SK-N-SH (cell line): ENCODE data around the gene MAMLD1. TPM values are rescaled to one million over a fixed set of nuclear protein-coding genes. Genes with fewer than 3 reads are reported as not detected.

Experiments
- CTCF ChIA-PET: fragments of 300-600, 350-600 bp; formaldehyde crosslinking; extraction: SDS; loops from one replicate; lab custom pipeline; 2021; lab: Yijun Ruan, JAX
- POLR2A ChIA-PET: fragments of 350-600 bp; sonication (Branson Sonifier 250); formaldehyde crosslinking; extraction: SDS; loops from one replicate; lab custom pipeline; 2020; ENCODE audit warnings: antibody characterized with exemption, inconsistent platforms; lab: Yijun Ruan, JAX
- DNase-seq: peaks from one replicate; pipeline ENCODE4 v3.0.0; 2012
- H2AFZ ChIP-seq: fragments of 200-600 bp; sonication (generic); 2 replicates; pipeline ENCODE4 v1.8.1; 2016; ENCODE audit warnings: antibody characterized with exemption, mild to moderate bottlenecking, low read depth
- H3F3A ChIP-seq: fragments of 200-600 bp; sonication (generic); replicated peaks from 2 replicates; pipeline ENCODE3; 2016; ENCODE audit warnings: antibody characterized with exemption, mild to moderate bottlenecking; ENCODE audit not compliant: insufficient read depth
- H3K27ac ChIP-seq, 2 experiments: fragments of 200-500 bp in 1 of 2; fragments of 200-600 bp in 1 of 2; sonication (Bioruptor generic) in 1 of 2; sonication (generic), shearing (Covaris generic) in 1 of 2; 2 replicates each; pipeline versions ENCODE4 v1.5.1 to v1.6.1; 2014 to 2016; ENCODE audit warnings: low read depth in 2 of 2, inconsistent platforms in 1 of 2, low read length in 1 of 2, mild to moderate bottlenecking in 1 of 2, mixed read lengths in 1 of 2
- H3K27me3 ChIP-seq: fragments of 200-600 bp; sonication (generic), shearing (Covaris generic); 2 replicates; pipeline ENCODE4 v1.6.1; 2016; ENCODE audit warnings: mixed run types; ENCODE audit not compliant: insufficient read depth
- H3K36me3 ChIP-seq, 2 experiments: fragments of 200-500 bp in 1 of 2; fragments of 200-600 bp in 1 of 2; sonication (Bioruptor generic) in 1 of 2; sonication (generic) in 1 of 2; replicated peaks in 1 of 2; 2 replicates each; pipeline versions ENCODE3 to v1.5.1; 2014 to 2016; ENCODE audit warnings: low read length in 1 of 2, mild to moderate bottlenecking in 1 of 2; ENCODE audit not compliant: insufficient read depth in 2 of 2, control insufficient read depth in 1 of 2
- H3K4me1 ChIP-seq, 2 experiments: fragments of 200-500 bp in 1 of 2; fragments of 200-600 bp in 1 of 2; sonication (Bioruptor generic) in 1 of 2; sonication (generic), shearing (Covaris generic) in 1 of 2; 2 replicates each; pipeline versions ENCODE4 v1.5.1 to v1.6.1; 2014 to 2016; ENCODE audit warnings: low read depth in 1 of 2, low read length in 1 of 2, mixed run types in 1 of 2; ENCODE audit not compliant: insufficient read depth in 2 of 2, control insufficient read depth in 1 of 2
- H3K4me2 ChIP-seq: fragments of 200-600 bp; sonication (generic), shearing (Covaris generic); 2 replicates; pipeline ENCODE4 v1.6.1; 2017; ENCODE audit warnings: mixed run types
- H3K4me3 ChIP-seq, 2 experiments: fragments of 200-500 bp in 1 of 2; fragments of 200-600 bp in 1 of 2; sonication (Bioruptor generic) in 1 of 2; sonication (generic), shearing (Covaris generic) in 1 of 2; 2 replicates each; pipeline versions ENCODE4 v1.5.1 to v1.8.1; 2014 to 2016; ENCODE audit warnings: low read depth in 2 of 2, inconsistent platforms in 1 of 2, low read length in 1 of 2, mild to moderate bottlenecking in 1 of 2, mixed read lengths in 1 of 2, moderate library complexity in 1 of 2
- H3K79me2 ChIP-seq: fragments of 200-600 bp; sonication (generic); 2 replicates; pipeline ENCODE4 v1.8.1; 2017; ENCODE audit warnings: mild to moderate bottlenecking; ENCODE audit not compliant: insufficient read depth
- H3K9ac ChIP-seq: fragments of 200-600 bp; sonication (generic); 2 replicates; pipeline ENCODE4 v1.6.1; 2017; ENCODE audit warnings: mixed run types
- H3K9me2 ChIP-seq: fragments of 200-600 bp; sonication (generic); 2 replicates; pipeline ENCODE4 v1.6.1; 2017; ENCODE audit warnings: mixed run types
- H3K9me3 ChIP-seq: fragments of 200-600 bp; sonication (generic); 2 replicates; pipeline ENCODE4 v1.6.1; 2017; ENCODE audit warnings: mixed run types, mild to moderate bottlenecking, moderate library complexity
- H4K20me1 ChIP-seq: fragments of 200-600 bp; sonication (generic); 2 replicates; pipeline ENCODE4 v1.6.1; 2017; ENCODE audit warnings: mild to moderate bottlenecking, mixed run types; ENCODE audit not compliant: insufficient read depth
- EP300 ChIP-seq, 2 experiments: IDR thresholded peaks; 2 replicates each; pipeline versions ENCODE4 v1.4.0 to v1.6.1; 2012; ENCODE audit warnings: borderline replicate concordance in 1 of 2, low read depth in 1 of 2, low read length in 1 of 2
- GATA2 ChIP-seq: sonication (generic); formaldehyde crosslinking; IDR thresholded peaks from 2 replicates; pipeline ENCODE4 v1.5.0; 2020; ENCODE audit warnings: mild to moderate bottlenecking, missing genetic modification reagents
- MXI1 ChIP-seq: IDR thresholded peaks from 2 replicates; pipeline ENCODE4 v1.6.1; 2012; ENCODE audit warnings: mild to moderate bottlenecking, low read depth, low read length, improper control_type of control experiment
- RAD21 ChIP-seq: IDR thresholded peaks from 2 replicates; pipeline ENCODE4 v1.6.1; 2012; ENCODE audit warnings: mild to moderate bottlenecking, low read length
- RCOR1 ChIP-seq: fragments of 150-350 bp; IDR thresholded peaks from 2 replicates; pipeline ENCODE4 v1.6.1; 2017; ENCODE audit warnings: antibody characterized with exemption, low read length
- RFX5 ChIP-seq: IDR thresholded peaks from 2 replicates; pipeline ENCODE4 v1.6.1; 2012; ENCODE audit warnings: mild to moderate bottlenecking, improper control_type of control experiment, low read length
- SIN3A ChIP-seq: IDR thresholded peaks from 2 replicates; pipeline ENCODE4 v1.6.1; 2012; ENCODE audit warnings: low read depth, mild to moderate bottlenecking, low read length, moderate library complexity, borderline replicate concordance
- SMC3 ChIP-seq: IDR thresholded peaks from 2 replicates; pipeline ENCODE4 v1.6.1; 2012; ENCODE audit warnings: low read depth, low read length, improper control_type of control experiment
- TCF12 ChIP-seq: IDR thresholded peaks from 2 replicates; pipeline ENCODE4 v1.4.0; 2012
- YY1 ChIP-seq: IDR thresholded peaks from 2 replicates; pipeline ENCODE4 v1.4.0; 2012; ENCODE audit warnings: low read depth, mild to moderate bottlenecking
- WGBS: methylation state at CpG from one replicate; pipeline ENCODE4 v1.1.6; 2017; ENCODE audit warnings: low lambda C conversion rate; 5-methylcytosine and 5-hydroxymethylcytosine counted together
- polyA plus RNA-seq, 3 experiments: library from polyadenylated mRNA; depleted of rRNA; stranded (reverse); fragments of >200 nt; gene quantifications; 2 replicates each; pipeline ENCODE4 v1.2.3, GENCODE V29; 2012
- TF ChIP-seq, protein P1 (sequence below): IDR thresholded peaks from 2 replicates; pipeline ENCODE4 v1.4.0; 2012; ENCODE audit warnings: low read depth, borderline replicate concordance
- TF ChIP-seq, protein P2 (sequence below): IDR thresholded peaks from 2 replicates; pipeline ENCODE4 v1.6.1; 2012; ENCODE audit warnings: mild to moderate bottlenecking, low read depth, low read length, moderate library complexity
- TF ChIP-seq, protein P3 (sequence below): IDR thresholded peaks from 2 replicates; pipeline ENCODE4 v1.4.0; 2012; ENCODE audit warnings: low read depth
- TF ChIP-seq, protein P4 (sequence below): fragments of 150-350 bp; IDR thresholded peaks from 2 replicates; pipeline ENCODE4 v1.6.1; 2016; ENCODE audit warnings: mild to moderate bottlenecking, low read depth, low read length
- TF ChIP-seq, protein P5 (sequence below): IDR thresholded peaks from 2 replicates; pipeline ENCODE4; 2012
- TF ChIP-seq, protein P6 (sequence below): fragments of 150-350 bp; IDR thresholded peaks from 2 replicates; pipeline ENCODE4 v1.6.1; 2017; ENCODE audit warnings: antibody characterized with exemption, low read length, low read depth, borderline replicate concordance

The MAMLD1 gene
- polyA plus RNA-seq, 1 of the 3 experiments (the other 2 are of a cell fraction): 4.4 TPM

DNA sequence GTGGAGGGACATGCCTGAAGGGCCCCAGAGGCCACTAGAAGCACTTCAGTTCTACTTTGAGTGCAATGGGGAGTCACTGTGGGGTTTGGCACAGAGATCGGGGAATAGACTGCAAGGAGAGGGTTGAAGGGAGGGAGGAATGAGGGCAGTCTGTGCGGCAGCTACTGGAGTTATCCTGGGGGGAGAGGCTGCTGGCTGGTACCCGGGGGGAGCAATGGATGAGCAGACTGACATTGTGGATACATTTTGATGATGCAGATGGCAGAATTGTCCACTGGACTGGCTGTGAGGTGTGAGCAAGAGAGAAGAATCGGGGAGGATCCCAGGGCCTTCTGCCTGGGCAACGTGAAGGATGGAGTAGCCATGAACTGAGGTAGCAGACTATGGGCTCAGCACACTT is 2.8 kb upstream of the MAMLD1 start:
- Histone ChIP-seq H3K27ac (no peak overlapping the region), H2AFZ (no peak overlapping the region), H3K9me2 (no peaks in the 10 kb centered on the region), H3K4me3 (no peak overlapping the region), H3K4me2 (no peak overlapping the region), H4K20me1 (no peaks in the 10 kb centered on the region), H3K9me3 (no peaks in the 10 kb centered on the region), H3F3A (no peaks in the 10 kb centered on the region), H3K9ac (no peak overlapping the region), H3K4me1 (peaks cover 0 to 13% of the 10 kb centered on the region in 2 experiments; a peak in 1 of 4 replicates), H3K79me2 (peaks cover 12% of the 10 kb centered on the region), H3K36me3 (no peaks in the 10 kb centered on the region), H3K27me3 (no peaks in the 10 kb centered on the region; the same call in 1 of the 2 replicates)
- 75% methylated on average over 5 of the region's 5 CpGs for WGBS
- DNase-seq: no peak
- ChIA-PET POLR2A (interaction anchor here (0.6 kb wide), 1 partner anchor 420 kb away, joined by 3 read pairs; no protein-coding TSS in a partner anchor), CTCF (interaction anchor here (1.7 kb wide), 1 partner anchor 45 kb away, joined by 3 read pairs; no protein-coding TSS in a partner anchor)
- TF ChIP-seq, protein P1, sequence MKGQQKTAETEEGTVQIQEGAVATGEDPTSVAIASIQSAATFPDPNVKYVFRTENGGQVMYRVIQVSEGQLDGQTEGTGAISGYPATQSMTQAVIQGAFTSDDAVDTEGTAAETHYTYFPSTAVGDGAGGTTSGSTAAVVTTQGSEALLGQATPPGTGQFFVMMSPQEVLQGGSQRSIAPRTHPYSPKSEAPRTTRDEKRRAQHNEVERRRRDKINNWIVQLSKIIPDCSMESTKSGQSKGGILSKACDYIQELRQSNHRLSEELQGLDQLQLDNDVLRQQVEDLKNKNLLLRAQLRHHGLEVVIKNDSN: no peak
- TF ChIP-seq, protein P2, sequence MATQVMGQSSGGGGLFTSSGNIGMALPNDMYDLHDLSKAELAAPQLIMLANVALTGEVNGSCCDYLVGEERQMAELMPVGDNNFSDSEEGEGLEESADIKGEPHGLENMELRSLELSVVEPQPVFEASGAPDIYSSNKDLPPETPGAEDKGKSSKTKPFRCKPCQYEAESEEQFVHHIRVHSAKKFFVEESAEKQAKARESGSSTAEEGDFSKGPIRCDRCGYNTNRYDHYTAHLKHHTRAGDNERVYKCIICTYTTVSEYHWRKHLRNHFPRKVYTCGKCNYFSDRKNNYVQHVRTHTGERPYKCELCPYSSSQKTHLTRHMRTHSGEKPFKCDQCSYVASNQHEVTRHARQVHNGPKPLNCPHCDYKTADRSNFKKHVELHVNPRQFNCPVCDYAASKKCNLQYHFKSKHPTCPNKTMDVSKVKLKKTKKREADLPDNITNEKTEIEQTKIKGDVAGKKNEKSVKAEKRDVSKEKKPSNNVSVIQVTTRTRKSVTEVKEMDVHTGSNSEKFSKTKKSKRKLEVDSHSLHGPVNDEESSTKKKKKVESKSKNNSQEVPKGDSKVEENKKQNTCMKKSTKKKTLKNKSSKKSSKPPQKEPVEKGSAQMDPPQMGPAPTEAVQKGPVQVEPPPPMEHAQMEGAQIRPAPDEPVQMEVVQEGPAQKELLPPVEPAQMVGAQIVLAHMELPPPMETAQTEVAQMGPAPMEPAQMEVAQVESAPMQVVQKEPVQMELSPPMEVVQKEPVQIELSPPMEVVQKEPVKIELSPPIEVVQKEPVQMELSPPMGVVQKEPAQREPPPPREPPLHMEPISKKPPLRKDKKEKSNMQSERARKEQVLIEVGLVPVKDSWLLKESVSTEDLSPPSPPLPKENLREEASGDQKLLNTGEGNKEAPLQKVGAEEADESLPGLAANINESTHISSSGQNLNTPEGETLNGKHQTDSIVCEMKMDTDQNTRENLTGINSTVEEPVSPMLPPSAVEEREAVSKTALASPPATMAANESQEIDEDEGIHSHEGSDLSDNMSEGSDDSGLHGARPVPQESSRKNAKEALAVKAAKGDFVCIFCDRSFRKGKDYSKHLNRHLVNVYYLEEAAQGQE: no peak
- TF ChIP-seq, protein P3, sequence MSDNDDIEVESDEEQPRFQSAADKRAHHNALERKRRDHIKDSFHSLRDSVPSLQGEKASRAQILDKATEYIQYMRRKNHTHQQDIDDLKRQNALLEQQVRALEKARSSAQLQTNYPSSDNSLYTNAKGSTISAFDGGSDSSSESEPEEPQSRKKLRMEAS: no peak
- TF ChIP-seq MXI1: no peak
- TF ChIP-seq RFX5: no peak
- TF ChIP-seq, protein P4, sequence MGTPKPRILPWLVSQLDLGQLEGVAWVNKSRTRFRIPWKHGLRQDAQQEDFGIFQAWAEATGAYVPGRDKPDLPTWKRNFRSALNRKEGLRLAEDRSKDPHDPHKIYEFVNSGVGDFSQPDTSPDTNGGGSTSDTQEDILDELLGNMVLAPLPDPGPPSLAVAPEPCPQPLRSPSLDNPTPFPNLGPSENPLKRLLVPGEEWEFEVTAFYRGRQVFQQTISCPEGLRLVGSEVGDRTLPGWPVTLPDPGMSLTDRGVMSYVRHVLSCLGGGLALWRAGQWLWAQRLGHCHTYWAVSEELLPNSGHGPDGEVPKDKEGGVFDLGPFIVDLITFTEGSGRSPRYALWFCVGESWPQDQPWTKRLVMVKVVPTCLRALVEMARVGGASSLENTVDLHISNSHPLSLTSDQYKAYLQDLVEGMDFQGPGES: no peak
- no peak for TF ChIP-seq SIN3A
- TF ChIP-seq RCOR1: no peak
- TF ChIP-seq, protein P5, sequence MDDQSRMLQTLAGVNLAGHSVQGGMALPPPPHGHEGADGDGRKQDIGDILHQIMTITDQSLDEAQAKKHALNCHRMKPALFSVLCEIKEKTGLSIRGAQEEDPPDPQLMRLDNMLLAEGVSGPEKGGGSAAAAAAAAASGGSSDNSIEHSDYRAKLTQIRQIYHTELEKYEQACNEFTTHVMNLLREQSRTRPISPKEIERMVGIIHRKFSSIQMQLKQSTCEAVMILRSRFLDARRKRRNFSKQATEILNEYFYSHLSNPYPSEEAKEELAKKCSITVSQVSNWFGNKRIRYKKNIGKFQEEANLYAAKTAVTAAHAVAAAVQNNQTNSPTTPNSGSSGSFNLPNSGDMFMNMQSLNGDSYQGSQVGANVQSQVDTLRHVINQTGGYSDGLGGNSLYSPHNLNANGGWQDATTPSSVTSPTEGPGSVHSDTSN: no peak
- TF ChIP-seq, protein P6, sequence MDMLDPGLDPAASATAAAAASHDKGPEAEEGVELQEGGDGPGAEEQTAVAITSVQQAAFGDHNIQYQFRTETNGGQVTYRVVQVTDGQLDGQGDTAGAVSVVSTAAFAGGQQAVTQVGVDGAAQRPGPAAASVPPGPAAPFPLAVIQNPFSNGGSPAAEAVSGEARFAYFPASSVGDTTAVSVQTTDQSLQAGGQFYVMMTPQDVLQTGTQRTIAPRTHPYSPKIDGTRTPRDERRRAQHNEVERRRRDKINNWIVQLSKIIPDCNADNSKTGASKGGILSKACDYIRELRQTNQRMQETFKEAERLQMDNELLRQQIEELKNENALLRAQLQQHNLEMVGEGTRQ: no peak
- no peak for TF ChIP-seq RAD21
- no peak for TF ChIP-seq SMC3
- TF ChIP-seq YY1: no peak
- TF ChIP-seq EP300 (IDR thresholded peaks at IDR 0.05; ENCODE audit: borderline replicate concordance in 1 of 2, low read depth in 1 of 2, low read length in 1 of 2): no peak
- no peak for TF ChIP-seq TCF12
- no peak for TF ChIP-seq GATA2 (CRISPR knock-in tag)
